Adrenal gland (tissue), 12 donors: Measurements from ENCODE around the gene SNX20. TPM values are rescaled to one million over a fixed set of nuclear protein-coding genes. Genes with fewer than 3 reads are reported as not detected.

Experiments used
- DNase-seq, 7 donors: peaks; one replicate each; pipeline ENCODE4 v3.0.0-alpha.2; 2019 to 2020
- H3K27ac ChIP-seq, 5 donors: fragments of 200-600 bp; sonication (generic) in 4 of 5; 1 replicate in 3 of 5; 2 replicates in 2 of 5; pipeline versions ENCODE4 v1.5.1 to v1.8.0; 2016 to 2020; ENCODE audit warnings: mild to moderate bottlenecking in 1 of 5
- H3K27me3 ChIP-seq: fragments of 200-600 bp; 2 replicates; pipeline ENCODE4 v1.8.0; 2021
- H3K36me3 ChIP-seq, 2 donors: fragments of 200-600 bp; replicated peaks in 1 of 2; 1 replicate in 1 of 2; 2 replicates in 1 of 2; pipeline versions ENCODE4 v1.5.1 to v1.8.0; 2018 to 2022
- H3K4me1 ChIP-seq, 2 donors: fragments of 200-600 bp; replicated peaks in 1 of 2; 1 replicate in 1 of 2; 2 replicates in 1 of 2; pipeline versions ENCODE4 v1.5.1 to v1.8.0; 2018 to 2021
- H3K4me3 ChIP-seq, 4 donors: fragments of 200-600 bp; sonication (generic) in 3 of 4; one replicate each; pipeline ENCODE4 v1.5.1; 2016 to 2018
- H3K9me3 ChIP-seq, 3 donors: fragments of 200-600 bp; sonication (generic) in 1 of 3; replicated peaks in 1 of 3; 1 replicate in 2 of 3; 2 replicates in 1 of 3; pipeline versions ENCODE4 v1.5.1 to v1.8.0; 2016 to 2021
- CTCF ChIP-seq, 6 experiments: fragments of 450-650 bp in 4 of 6; fragments of 200-600 bp in 2 of 6; sonication (generic) in 1 of 6; IDR thresholded peaks; 1 replicate in 5 of 6; 2 replicates in 1 of 6; pipeline versions ENCODE4 v1.5.1 to v1.8.0; 2016 to 2021; ENCODE audit warnings: antibody characterized with exemption in 6 of 6, mild to moderate bottlenecking in 2 of 6, moderate library complexity in 1 of 6
- POLR2A ChIP-seq, 2 donors: fragments of 450-650 bp; IDR thresholded peaks; one replicate each; pipeline ENCODE4 v1.6.1; 2017; ENCODE audit warnings: antibody characterized with exemption in 2 of 2, mild to moderate bottlenecking in 2 of 2, moderate library complexity in 1 of 2
- WGBS, 4 donors: extraction: QIAGEN DNeasy Blood & Tissue Kit in 2 of 4; methylation state at CpG; one replicate each; pipeline versions ENCODE4 v1.1.5 to v1.1.7; 2013 to 2017; 5-methylcytosine and 5-hydroxymethylcytosine counted together
- intact Hi-C, 2 donors: fragments of 100-400 bp; cut with DNase I; formaldehyde crosslinking; loops; one replicate each; pipeline versions ENCODE4 v1.14.1 to v1.15.0; 2022 to 2023
- polyA plus RNA-seq, 3 donors: library from polyadenylated mRNA; stranded (reverse); fragments of 200-250 nt in 2 of 3; fragments of 350-450 nt in 1 of 3; fragmentation: Illumina TruSeq in 1 of 3; extraction: RNeasy Lipid Tissue Mini Kit (QIAGEN cat#74804) in 1 of 3; gene quantifications; one replicate each; pipeline ENCODE4 v1.2.3, GENCODE V29; 2013 to 2014
- total RNA-seq, 9 donors: library from RNA; depleted of rRNA in 4 of 9; stranded (reverse); fragments of >200 nt in 4 of 9; fragments of 120-200 nt in 1 of 9; fragmentation: NEBNext Ultra II Directional in 1 of 9; extraction: Animal tissue kit (Norgen Biotek cat#: 25700) in 1 of 9; gene quantifications; one replicate each; pipeline versions ENCODE4 v1.1.0 to v1.2.4, GENCODE V29; 2013 to 2023
- donor health status: healthy with polysubstance abuse.
- donor health status: Bipolar disorder and iron deficiency.
- donor health status: DM: yes; HTN: yes; CAD: no.
- donor health status: DM: no; HTN: no; CAD: no.
- donor health status: DM: no; HTN: no; CAD: no.
- donor health status: DM: yes; HTN: yes; CAD: no.

The SNX20 gene
- total and polyA plus RNA-seq, 12 donors = 0.12 to 4.0 (median 2.6) TPM

GRCh38 chr16:50644729-50645128 is 36.4 kb downstream of the SNX20 start:
- Histone ChIP-seq H3K4me3 (no peak overlapping the region), H3K4me1 (peaks cover 0 to 9% of the 10 kb centered on the region in 2 donors), H3K36me3 (no peaks in the 10 kb centered on the region), H3K27me3 (no peaks in the 10 kb centered on the region), H3K9me3 (no peaks in the 10 kb centered on the region), H3K27ac (no peak overlapping the region)
- intact Hi-C loops = loop anchor here (10.0 kb wide), 2 partner anchors 100 to 410 kb away; partner anchors contain the start of gene NKD1 (in 1 of the 2)
- WGBS, 4 donors = 35 to 40% (median 37%) methylated on average over 6 of the region's 6 CpGs
- peak; percentile 34 to 70 (median 48) for DNase-seq
- TF ChIP-seq CTCF (IDR thresholded peaks at IDR 0.05) (peak; percentile 20 to 61 (median 50)), POLR2A (IDR thresholded peaks at IDR 0.05) (no peak)

GRCh38 chr16:50644245-50644644 is 36.9 kb downstream of the SNX20 start:
- H3K36me3 ChIP-seq = no peaks in the 10 kb centered on the region
- no peak overlapping the region for H3K4me3 ChIP-seq
- H3K9me3 ChIP-seq = no peaks in the 10 kb centered on the region
- H3K4me1 ChIP-seq = peaks cover 0 to 9% of the 10 kb centered on the region in 2 donors
- WGBS, 4 donors = 89 to 100% (median 90%) methylated on average over 3 to 5 of the region's 5 CpGs
- no peak for TF ChIP-seq CTCF (IDR thresholded peaks at IDR 0.05)
- no peak for TF ChIP-seq POLR2A (IDR thresholded peaks at IDR 0.05)
- intact Hi-C loops = loop anchor here (10.0 kb wide), 2 partner anchors 99 to 409 kb away; partner anchors contain the start of gene NKD1 (in 1 of the 2)
- H3K27me3 ChIP-seq = no peaks in the 10 kb centered on the region
- no peak for DNase-seq
- no peak overlapping the region for H3K27ac ChIP-seq

GRCh38 chr16:50643192-50643591 is 37.9 kb downstream of the SNX20 start:
- Histone ChIP-seq H3K36me3 (no peaks in the 10 kb centered on the region), H3K4me1 (peaks cover 0 to 9% of the 10 kb centered on the region in 2 donors), H3K9me3 (no peaks in the 10 kb centered on the region), H3K4me3 (no peak overlapping the region), H3K27ac (no peak overlapping the region), H3K27me3 (no peaks in the 10 kb centered on the region)
- 82 to 92% (median 87%) methylated on average over 4 of the region's 4 CpGs for WGBS, 4 donors
- TF ChIP-seq POLR2A (IDR thresholded peaks at IDR 0.05) = no peak
- TF ChIP-seq CTCF (IDR thresholded peaks at IDR 0.05) = no peak
- no peak for DNase-seq
- intact Hi-C loops = loop anchor here (10.0 kb wide), 2 partner anchors 98 to 408 kb away; partner anchors contain the start of gene NKD1 (in 1 of the 2)

- TF ChIP-seq POLR2A (IDR thresholded peaks at IDR 0.05) (no peak), CTCF (IDR thresholded peaks at IDR 0.05) (no peak)
- H3K9me3 ChIP-seq = no peaks in the 10 kb centered on the region
- peaks cover 0 to 9% of the 10 kb centered on the region in 2 donors for H3K4me1 ChIP-seq
- DNase-seq = no peak
- H3K27ac ChIP-seq = no peak overlapping the region
- H3K27me3 ChIP-seq = no peaks in the 10 kb centered on the region
- no peak overlapping the region for H3K4me3 ChIP-seq
- no peaks in the 10 kb centered on the region for H3K36me3 ChIP-seq
- intact Hi-C loops = loop anchor here (10.0 kb wide), 2 partner anchors 98 to 408 kb away; partner anchors contain the start of gene NKD1 (in 1 of the 2)
- 95 to 100% (median 97%) methylated on average over 5 of the region's 5 CpGs for WGBS, 4 donors
Observed at GRCh38 chr16:50642349-50642748, 38.8 kb downstream of the SNX20 start.
